MCF 10A (cell line): ENCODE measurements around the gene SLC2A10. TPM values are rescaled to one million over a fixed set of nuclear protein-coding genes. Genes with fewer than 3 reads are reported as not detected.

Source experiments
- BruUV-seq: library from RNA; stranded (reverse); fragments of 400-500 nt; replicated peaks from 2 replicates; lab custom pipeline; 2021; lab: Mats Ljungman, UMichigan
- CTCF ChIA-PET: fragments of 300-600 bp; sonication (Branson Sonifier 250); formaldehyde crosslinking; extraction: SDS; loops from one replicate; lab custom pipeline; 2021; ENCODE audit warnings: antibody characterized with exemption, inconsistent platforms; lab: Yijun Ruan, JAX
- POLR2A ChIA-PET: fragments of 300-600, 350-650 bp; sonication (Branson Sonifier 250); formaldehyde crosslinking; extraction: SDS; loops from one replicate; lab custom pipeline; 2020; ENCODE audit warnings: antibody characterized with exemption, inconsistent platforms; lab: Yijun Ruan, JAX
- DNase-seq: peaks from one replicate; pipeline ENCODE4 v3.0.0-alpha.2; 2018; ENCODE audit not compliant: unreplicated experiment
- H3K27ac Mint-ChIP-seq: one replicate; pipeline ENCODE4 v1.8.0; 2022; ENCODE audit warnings: mild to moderate bottlenecking, low read depth, mixed read lengths; ENCODE audit not compliant: unreplicated experiment
- H3K27me3 Mint-ChIP-seq: one replicate; pipeline ENCODE4 v1.8.0; 2022; ENCODE audit warnings: mixed read lengths; ENCODE audit not compliant: insufficient read depth, unreplicated experiment
- H3K36me3 Mint-ChIP-seq: one replicate; pipeline ENCODE4 v1.8.0; 2022; ENCODE audit warnings: mild to moderate bottlenecking, moderate library complexity, mixed read lengths; ENCODE audit not compliant: insufficient read depth, unreplicated experiment
- H3K4me1 Mint-ChIP-seq: one replicate; pipeline ENCODE4 v1.8.0; 2022; ENCODE audit warnings: mixed read lengths; ENCODE audit not compliant: insufficient read depth, unreplicated experiment
- H3K4me3 Mint-ChIP-seq: one replicate; pipeline ENCODE4 v1.8.0; 2022; ENCODE audit warnings: mild to moderate bottlenecking, moderate library complexity, mixed read lengths; ENCODE audit not compliant: unreplicated experiment
- H3K9me3 Mint-ChIP-seq: one replicate; pipeline ENCODE4 v1.8.0; 2022; ENCODE audit warnings: mixed read lengths; ENCODE audit not compliant: unreplicated experiment
- CTCF ChIP-seq: fragments of 200-600 bp; IDR thresholded peaks from one replicate; pipeline ENCODE4 v1.8.0; 2022; ENCODE audit warnings: antibody characterized with exemption, mild to moderate bottlenecking; ENCODE audit not compliant: unreplicated experiment
- intact Hi-C: fragments of 100-400 bp; cut with micrococcal nuclease; formaldehyde crosslinking; loops from 2 replicates; pipeline ENCODE4 v1.14.1; 2022
- total RNA-seq: library from RNA; stranded (reverse); gene quantifications from 2 replicates; pipeline ENCODE4 v1.2.3, GENCODE V29; 2022

Gene SLC2A10
- total RNA-seq, 1 experiment from 2014 or later = not detected

GRCh38 chr20:46694484-46694883 is 15.0 kb upstream of the SLC2A10 start:
- intact Hi-C loops = no loop called here
- H3K36me3 Mint-ChIP-seq = no peaks in the 10 kb centered on the region
- no peak overlapping the region for H3K4me3 Mint-ChIP-seq
- peaks cover 20% of the 10 kb centered on the region for H3K4me1 Mint-ChIP-seq
- no TSS peak for BruUV-seq
- POLR2A ChIA-PET = interaction anchor here (0.7 to 0.9 kb wide), 3 partner anchors 14 to 1901 kb away, joined by 3 to 4 read pairs (median 3); no protein-coding TSS in a partner anchor
- no peak for TF ChIP-seq CTCF
- CTCF ChIA-PET = interaction anchor here (0.6 to 1.0 kb wide), 5 partner anchors 22 to 587 kb away, joined by 3 to 5 read pairs (median 3); no protein-coding TSS in a partner anchor
- peaks cover 8% of the 10 kb centered on the region for H3K9me3 Mint-ChIP-seq
- H3K27ac Mint-ChIP-seq = no peak overlapping the region
- DNase-seq = no peak
- no peaks in the 10 kb centered on the region for H3K27me3 Mint-ChIP-seq

- Mint-ChIP-seq H3K36me3 (no peaks in the 10 kb centered on the region), H3K4me1 (peaks cover 8% of the 10 kb centered on the region), H3K9me3 (peaks cover 8% of the 10 kb centered on the region), H3K27ac (no peak overlapping the region), H3K27me3 (no peaks in the 10 kb centered on the region), H3K4me3 (no peak overlapping the region)
- intact Hi-C loops = no loop called here
- no TSS peak for BruUV-seq
- POLR2A ChIA-PET = interaction anchor here (0.8 kb wide), 1 partner anchor 8 kb away, joined by 5 read pairs; no protein-coding TSS in a partner anchor
- no peak for TF ChIP-seq CTCF
- DNase-seq = no peak
- CTCF ChIA-PET = no interaction called here
Observed at GRCh38 chr20:46695892-46696291, 13.6 kb upstream of the SLC2A10 start.

- Mint-ChIP-seq H3K4me3 (no peak overlapping the region), H3K36me3 (no peaks in the 10 kb centered on the region), H3K27me3 (no peaks in the 10 kb centered on the region), H3K4me1 (peaks cover 8% of the 10 kb centered on the region), H3K27ac (no peak overlapping the region), H3K9me3 (peaks cover 2% of the 10 kb centered on the region)
- ChIA-PET CTCF (interaction anchor here (0.6 to 1.2 kb wide), 2 partner anchors 15 to 61 kb away, joined by 3 to 4 read pairs; no protein-coding TSS in a partner anchor), POLR2A (interaction anchor here (0.6 to 1.2 kb wide), 4 partner anchors 11 to 486 kb away, joined by 3 to 4 read pairs (median 3); no protein-coding TSS in a partner anchor)
- DNase-seq = no peak
- no peak for TF ChIP-seq CTCF
- BruUV-seq = no TSS peak
- intact Hi-C loops = no loop called here
Observed at GRCh38 chr20:46696791-46697279, 12.6 kb upstream of the SLC2A10 start.

GRCh38 chr20:46698788-46699187 is 10.7 kb upstream of the SLC2A10 start:
- intact Hi-C loops = loop anchor here (1.0 kb wide), 1 partner anchor 177 kb away; no protein-coding TSS in a partner anchor
- Mint-ChIP-seq H3K27me3 (no peaks in the 10 kb centered on the region), H3K36me3 (no peaks in the 10 kb centered on the region), H3K27ac (no peak overlapping the region), H3K9me3 (peaks cover 2% of the 10 kb centered on the region), H3K4me3 (no peak overlapping the region), H3K4me1 (peaks cover 8% of the 10 kb centered on the region)
- BruUV-seq = no TSS peak
- CTCF ChIA-PET = interaction anchor here (0.8 to 1.6 kb wide), 3 partner anchors 12 to 1859 kb away, joined by 3 to 5 read pairs (median 3); no protein-coding TSS in a partner anchor
- no peak for DNase-seq
- TF ChIP-seq CTCF = no peak
- POLR2A ChIA-PET = interaction anchor here (1.4 kb wide), 1 partner anchor 9 kb away, joined by 4 read pairs; no protein-coding TSS in a partner anchor
